Measurements from ENCODE around the gene RNF186. TPM values are rescaled to one million over a fixed set of nuclear protein-coding genes. Genes with fewer than 3 reads are reported as not detected.

The RNF186 gene
- total RNA-seq, 5 donors from 2014 or later (not counting 1 experiment from before 2014, with no cell fraction given) = not detected

- Mint-ChIP-seq H3K36me3 (peaks cover 14% of the 10 kb centered on the region), H3K9me3 (no peaks in the 10 kb centered on the region), H3K27ac (peak within 1 kb of the TSS; percentile 99), H3K4me1 (peaks cover 23 to 41% (median 34%) of the 10 kb centered on the region in 3 donors), H3K4me3 (peak within 1 kb of the TSS; percentile 81 to 96 (median 93)), H3K27me3 (no peaks in the 10 kb centered on the region)
- H3K27me3 ChIP-seq (replicated peaks in 1 of 2; ENCODE audit: control insufficient read depth in 2 of 2, extremely low read depth in 1 of 2, insufficient read depth in 2 of 2, low read length in 1 of 2) = no peaks in the 10 kb centered on the region
- peaks cover 0 to 22% of the 10 kb centered on the region in 2 experiments for H3K4me1 ChIP-seq (ENCODE audit: control insufficient read depth in 1 of 2, extremely low read depth in 1 of 2, insufficient read depth in 2 of 2, low read length in 2 of 2)
- H3K36me3 ChIP-seq (ENCODE audit: control insufficient read depth in 2 of 2, extremely low read depth in 1 of 2, insufficient read depth in 1 of 2, low read length in 1 of 2) = no peaks in the 10 kb centered on the region
- peak within 1 kb of the TSS; percentile 75 to 89 for H3K4me3 ChIP-seq (ENCODE audit: control insufficient read depth in 1 of 2, extremely low read depth in 1 of 2, low read length in 1 of 2)
- POLR2A ChIA-PET = no interaction called here
- ATAC-seq (replicated peaks in 1 of 4) (peak; percentile 75 to 81 (median 78)), DNase-seq (peak in 34 of 35 experiments; percentile 8 to 68 (median 41))
- H3K9me3 ChIP-seq = no peaks in the 10 kb centered on the region
- CTCF ChIA-PET = no interaction called here
- peak within 1 kb of the TSS; percentile 89 for H3K27ac ChIP-seq (ENCODE audit: low read length)
- under 1% methylated on average over 65 of the region's 70 CpGs for WGBS (ENCODE audit: insufficient coverage)
Measured at GRCh38 chr1:19799230-19800075, 15.6 kb downstream of the RNF186 start, which contains the start of gene TMCO4. Gene TMCO4, minus strand, starts transcription at chr1:19799916. Its CDS starts 19,158 bp downstream, at chr1:19780758.

- 75% methylated on average over 3 of the region's 6 CpGs for WGBS (ENCODE audit: insufficient coverage)
- Mint-ChIP-seq H3K4me3 (peak overlapping the region; percentile 80 to 83 (median 81)), H3K36me3 (peaks cover 19% of the 10 kb centered on the region), H3K9me3 (no peaks in the 10 kb centered on the region), H3K4me1 (peaks cover 27 to 49% (median 42%) of the 10 kb centered on the region in 3 donors), H3K27me3 (no peaks in the 10 kb centered on the region), H3K27ac (peak overlapping the region; percentile 93)
- ChIA-PET POLR2A (no interaction called here), CTCF (no interaction called here)
- Histone ChIP-seq H3K27me3 (replicated peaks in 1 of 2; ENCODE audit: control insufficient read depth in 2 of 2, extremely low read depth in 1 of 2, insufficient read depth in 2 of 2, low read length in 1 of 2) (no peaks in the 10 kb centered on the region), H3K4me3 (ENCODE audit: control insufficient read depth in 1 of 2, extremely low read depth in 1 of 2, low read length in 1 of 2) (peak overlapping the region; percentile 69 to 75), H3K4me1 (ENCODE audit: control insufficient read depth in 1 of 2, extremely low read depth in 1 of 2, insufficient read depth in 2 of 2, low read length in 2 of 2) (peaks cover 0 to 27% of the 10 kb centered on the region in 2 experiments), H3K9me3 (no peaks in the 10 kb centered on the region), H3K27ac (ENCODE audit: low read length) (peak overlapping the region; percentile 89), H3K36me3 (ENCODE audit: control insufficient read depth in 2 of 2, extremely low read depth in 1 of 2, insufficient read depth in 1 of 2, low read length in 1 of 2) (no peaks in the 10 kb centered on the region)
- DNase-seq (no peak), ATAC-seq (replicated peaks in 1 of 4) (no peak)
Measured at GRCh38 chr1:19798486-19799229, 16.4 kb downstream of the RNF186 start.

GRCh38 chr1:19797827-19798226 lies 17.3 kb downstream of the RNF186 start:
- Histone ChIP-seq H3K27ac (ENCODE audit: low read length) (no peak overlapping the region), H3K27me3 (replicated peaks in 1 of 2; ENCODE audit: control insufficient read depth in 2 of 2, extremely low read depth in 1 of 2, insufficient read depth in 2 of 2, low read length in 1 of 2) (no peaks in the 10 kb centered on the region), H3K4me1 (ENCODE audit: control insufficient read depth in 1 of 2, extremely low read depth in 1 of 2, insufficient read depth in 2 of 2, low read length in 2 of 2) (peaks cover 0 to 32% of the 10 kb centered on the region in 2 experiments), H3K9me3 (no peaks in the 10 kb centered on the region), H3K4me3 (ENCODE audit: control insufficient read depth in 1 of 2, extremely low read depth in 1 of 2, low read length in 1 of 2) (no peak overlapping the region), H3K36me3 (ENCODE audit: control insufficient read depth in 2 of 2, extremely low read depth in 1 of 2, insufficient read depth in 1 of 2, low read length in 1 of 2) (no peaks in the 10 kb centered on the region)
- Mint-ChIP-seq H3K27ac (peak overlapping the region; percentile 93), H3K27me3 (no peaks in the 10 kb centered on the region), H3K4me3 (peak overlapping the region in 2 of 3 donors; percentile 81 to 83), H3K9me3 (no peaks in the 10 kb centered on the region), H3K36me3 (peaks cover 26% of the 10 kb centered on the region), H3K4me1 (peaks cover 33 to 55% (median 42%) of the 10 kb centered on the region in 3 donors)
- 100% methylated on average over 2 of the region's 5 CpGs for WGBS (ENCODE audit: insufficient coverage)
- ChIA-PET CTCF (no interaction called here), POLR2A (no interaction called here)
- DNase-seq (no peak), ATAC-seq (replicated peaks in 1 of 4) (no peak)

GRCh38 chr1:19794583-19794982 lies 20.5 kb downstream of the RNF186 start:
- no peak overlapping the region for H3K4me3 ChIP-seq (ENCODE audit: control insufficient read depth in 1 of 2, extremely low read depth in 1 of 2, low read length in 1 of 2)
- Mint-ChIP-seq H3K27ac (no peak overlapping the region), H3K27me3 (no peaks in the 10 kb centered on the region), H3K36me3 (peaks cover 48% of the 10 kb centered on the region), H3K9me3 (no peaks in the 10 kb centered on the region), H3K4me1 (peaks cover 36 to 51% (median 36%) of the 10 kb centered on the region in 3 donors), H3K4me3 (no peak overlapping the region)
- H3K27me3 ChIP-seq (replicated peaks in 1 of 2; ENCODE audit: control insufficient read depth in 2 of 2, extremely low read depth in 1 of 2, insufficient read depth in 2 of 2, low read length in 1 of 2) = no peaks in the 10 kb centered on the region
- no CpG with 5 or more reads among the region's 4 CpGs for WGBS (ENCODE audit: insufficient coverage)
- no peak for DNase-seq
- H3K9me3 ChIP-seq = no peaks in the 10 kb centered on the region
- ChIA-PET POLR2A (no interaction called here), CTCF (no interaction called here)
- peaks cover 0 to 19% of the 10 kb centered on the region in 2 experiments for H3K4me1 ChIP-seq (ENCODE audit: control insufficient read depth in 1 of 2, extremely low read depth in 1 of 2, insufficient read depth in 2 of 2, low read length in 2 of 2)
- no peak for ATAC-seq (replicated peaks in 1 of 4)
- H3K27ac ChIP-seq (ENCODE audit: low read length) = no peak overlapping the region
- H3K36me3 ChIP-seq (ENCODE audit: control insufficient read depth in 2 of 2, extremely low read depth in 1 of 2, insufficient read depth in 1 of 2, low read length in 1 of 2) = no peaks in the 10 kb centered on the region

GRCh38 chr1:19793360-19794046 lies 21.6 kb downstream of the RNF186 start:
- Mint-ChIP-seq H3K27ac (peak overlapping the region in 1 of 2 donors; percentile 16), H3K27me3 (no peaks in the 10 kb centered on the region), H3K36me3 (peaks cover 48% of the 10 kb centered on the region), H3K4me3 (no peak overlapping the region), H3K4me1 (peaks cover 28 to 42% (median 30%) of the 10 kb centered on the region in 3 donors), H3K9me3 (no peaks in the 10 kb centered on the region)
- Histone ChIP-seq H3K4me3 (ENCODE audit: control insufficient read depth in 1 of 2, extremely low read depth in 1 of 2, low read length in 1 of 2) (no peak overlapping the region), H3K27ac (ENCODE audit: low read length) (no peak overlapping the region), H3K27me3 (replicated peaks in 1 of 2; ENCODE audit: control insufficient read depth in 2 of 2, extremely low read depth in 1 of 2, insufficient read depth in 2 of 2, low read length in 1 of 2) (no peaks in the 10 kb centered on the region), H3K9me3 (no peaks in the 10 kb centered on the region), H3K36me3 (ENCODE audit: control insufficient read depth in 2 of 2, extremely low read depth in 1 of 2, insufficient read depth in 1 of 2, low read length in 1 of 2) (no peaks in the 10 kb centered on the region), H3K4me1 (ENCODE audit: control insufficient read depth in 1 of 2, extremely low read depth in 1 of 2, insufficient read depth in 2 of 2, low read length in 2 of 2) (peaks cover 0 to 10% of the 10 kb centered on the region in 2 experiments)
- CTCF ChIA-PET = no interaction called here
- DNase-seq (peak in 1 of 35 experiments; percentile 8), ATAC-seq (replicated peaks in 1 of 4) (no peak)
- POLR2A ChIA-PET = no interaction called here
- WGBS (ENCODE audit: insufficient coverage) = 71% methylated on average over 2 of the region's 6 CpGs
